Prostate gland (tissue), 2 donors: ENCODE measurements around the gene PRKG1.

Experiments used
- CTCF ChIP-seq, 4 experiments: fragments of 200-600 bp in 2 of 4; fragments of 450-650 bp in 2 of 4; sonication (generic) in 2 of 4; IDR thresholded peaks; 1 replicate in 3 of 4; 2 replicates in 1 of 4; pipeline ENCODE4 v1.5.1; 2016 to 2019; ENCODE audit warnings: antibody characterized with exemption in 4 of 4, mild to moderate bottlenecking in 2 of 4, moderate library complexity in 2 of 4
- POLR2AphosphoS5 ChIP-seq: sonication (generic); formaldehyde crosslinking; IDR thresholded peaks from one replicate; pipeline ENCODE4 v1.6.1; 2017; ENCODE audit warnings: antibody characterized with exemption

- TF ChIP-seq CTCF (IDR thresholded peaks at IDR 0.05) = no peak
- TF ChIP-seq POLR2AphosphoS5 = no peak
Observed at GRCh38 chr10:51501396-51501795, 427.1 kb downstream of the PRKG1 start.
